Left ventricle myocardium inferior (tissue), 1 donor: ENCODE measurements around the gene TESMIN. TPM values are rescaled to one million over a fixed set of nuclear protein-coding genes. Genes with fewer than 3 reads are reported as not detected.

ENCODE experiments used
- DNase-seq: peaks from one replicate; pipeline ENCODE4 v3.0.0-alpha.2; 2020
- H3K27ac ChIP-seq: fragments of 200-600 bp; replicated peaks from 2 replicates; pipeline ENCODE4 v1.8.0; 2021
- H3K27me3 ChIP-seq: fragments of 200-600 bp; 2 replicates; pipeline ENCODE4 v1.8.0; 2021; ENCODE audit warnings: low read depth
- H3K36me3 ChIP-seq: fragments of 200-600 bp; 2 replicates; pipeline ENCODE4 v1.8.0; 2021
- H3K4me1 ChIP-seq: fragments of 200-600 bp; 2 replicates; pipeline ENCODE4 v1.8.0; 2021
- H3K4me3 ChIP-seq: fragments of 200-600 bp; 2 replicates; pipeline ENCODE4 v1.8.0; 2021; ENCODE audit warnings: mild to moderate bottlenecking, moderate library complexity
- H3K9me3 ChIP-seq: fragments of 200-600 bp; replicated peaks from 2 replicates; pipeline ENCODE4 v1.8.0; 2021
- intact Hi-C: fragments of 100-400 bp; cut with micrococcal nuclease; formaldehyde crosslinking; loops from one replicate; pipeline ENCODE4 v1.11.0; 2022
- long read RNA-seq: library from polyadenylated mRNA; unstranded; transcript quantifications from one replicate; pipeline ENCODE4 v2.0.0, GENCODE V29; 2021
- total RNA-seq: library from RNA; stranded (reverse); fragmentation: NEBNext Ultra II Directional; extraction: Animal tissue kit (Norgen Biotek cat#: 25700); gene quantifications from one replicate; pipeline ENCODE4 v1.2.1, GENCODE V29; 2021
- TF ChIP-seq, protein P1 (sequence below): fragments of 200-600 bp; IDR thresholded peaks from 2 replicates; pipeline ENCODE4 v1.8.0; 2021; ENCODE audit warnings: antibody characterized with exemption, mild to moderate bottlenecking, borderline replicate concordance
- donor health status: DM: no; HTN: yes; CAD: no; lungs with severe emphysema.

TESMIN gene, protein sequence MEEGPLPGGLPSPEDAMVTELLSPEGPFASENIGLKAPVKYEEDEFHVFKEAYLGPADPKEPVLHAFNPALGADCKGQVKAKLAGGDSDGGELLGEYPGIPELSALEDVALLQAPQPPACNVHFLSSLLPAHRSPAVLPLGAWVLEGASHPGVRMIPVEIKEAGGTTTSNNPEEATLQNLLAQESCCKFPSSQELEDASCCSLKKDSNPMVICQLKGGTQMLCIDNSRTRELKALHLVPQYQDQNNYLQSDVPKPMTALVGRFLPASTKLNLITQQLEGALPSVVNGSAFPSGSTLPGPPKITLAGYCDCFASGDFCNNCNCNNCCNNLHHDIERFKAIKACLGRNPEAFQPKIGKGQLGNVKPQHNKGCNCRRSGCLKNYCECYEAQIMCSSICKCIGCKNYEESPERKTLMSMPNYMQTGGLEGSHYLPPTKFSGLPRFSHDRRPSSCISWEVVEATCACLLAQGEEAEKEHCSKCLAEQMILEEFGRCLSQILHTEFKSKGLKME
- 0.52 TPM for total RNA-seq
- long read RNA-seq: 0 reads

DNA sequence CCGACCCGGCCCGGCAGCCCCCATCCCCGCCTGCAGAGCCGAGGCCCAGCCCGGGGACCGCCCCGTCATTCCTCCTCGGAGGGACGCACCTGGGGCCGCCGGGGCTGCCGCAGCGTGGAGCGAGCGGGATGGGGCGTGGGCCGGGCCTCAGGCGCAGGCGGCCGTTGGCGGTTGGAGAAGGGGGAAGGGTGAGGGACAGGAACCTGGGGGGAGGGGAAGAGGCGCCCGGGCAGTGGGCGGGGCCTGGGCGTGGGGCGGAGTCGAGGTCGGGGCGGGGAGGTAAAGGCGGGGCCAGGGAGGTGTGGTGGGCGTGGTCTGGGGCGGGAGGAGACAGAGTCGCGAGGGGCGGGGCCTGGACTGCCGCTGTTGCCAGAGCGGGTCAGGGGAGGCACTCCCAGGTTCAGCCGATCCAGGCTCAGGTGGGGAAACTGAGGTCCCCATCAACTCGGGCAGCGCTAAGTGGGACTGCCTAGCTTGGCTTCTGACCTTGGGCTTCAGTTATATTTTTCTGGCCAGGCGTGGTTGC lies at the start of gene TESMIN:
TESMIN (minus strand) TSS at position 190 of the 526 bp plus-strand sequence. CDS start 860 bp downstream, outside the sequence.
- intact Hi-C loops: no loop called here
- H3K27me3 ChIP-seq: no peaks in the 10 kb centered on the region
- H3K9me3 ChIP-seq: no peaks in the 10 kb centered on the region
- no peak within 1 kb of the TSS for H3K27ac ChIP-seq
- DNase-seq: peak; percentile 84
- TF ChIP-seq, protein P1, sequence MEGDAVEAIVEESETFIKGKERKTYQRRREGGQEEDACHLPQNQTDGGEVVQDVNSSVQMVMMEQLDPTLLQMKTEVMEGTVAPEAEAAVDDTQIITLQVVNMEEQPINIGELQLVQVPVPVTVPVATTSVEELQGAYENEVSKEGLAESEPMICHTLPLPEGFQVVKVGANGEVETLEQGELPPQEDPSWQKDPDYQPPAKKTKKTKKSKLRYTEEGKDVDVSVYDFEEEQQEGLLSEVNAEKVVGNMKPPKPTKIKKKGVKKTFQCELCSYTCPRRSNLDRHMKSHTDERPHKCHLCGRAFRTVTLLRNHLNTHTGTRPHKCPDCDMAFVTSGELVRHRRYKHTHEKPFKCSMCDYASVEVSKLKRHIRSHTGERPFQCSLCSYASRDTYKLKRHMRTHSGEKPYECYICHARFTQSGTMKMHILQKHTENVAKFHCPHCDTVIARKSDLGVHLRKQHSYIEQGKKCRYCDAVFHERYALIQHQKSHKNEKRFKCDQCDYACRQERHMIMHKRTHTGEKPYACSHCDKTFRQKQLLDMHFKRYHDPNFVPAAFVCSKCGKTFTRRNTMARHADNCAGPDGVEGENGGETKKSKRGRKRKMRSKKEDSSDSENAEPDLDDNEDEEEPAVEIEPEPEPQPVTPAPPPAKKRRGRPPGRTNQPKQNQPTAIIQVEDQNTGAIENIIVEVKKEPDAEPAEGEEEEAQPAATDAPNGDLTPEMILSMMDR: no peak
- peaks cover 29% of the 10 kb centered on the region for H3K4me1 ChIP-seq
- peak within 1 kb of the TSS; percentile 61 for H3K4me3 ChIP-seq
- H3K36me3 ChIP-seq: peaks cover 18% of the 10 kb centered on the region

- no peak for DNase-seq
- intact Hi-C loops: no loop called here
- TF ChIP-seq, protein P1: peak; percentile 60
- peaks cover 100% of the 10 kb centered on the region for H3K36me3 ChIP-seq
- no peaks in the 10 kb centered on the region for H3K9me3 ChIP-seq
- no peaks in the 10 kb centered on the region for H3K27me3 ChIP-seq
- peaks cover 13% of the 10 kb centered on the region for H3K4me1 ChIP-seq
- no peak overlapping the region for H3K27ac ChIP-seq
- no peak overlapping the region for H3K4me3 ChIP-seq
Observed at GRCh38 chr11:68798221-68798813, 47.0 kb upstream of the TESMIN start.

DNA sequence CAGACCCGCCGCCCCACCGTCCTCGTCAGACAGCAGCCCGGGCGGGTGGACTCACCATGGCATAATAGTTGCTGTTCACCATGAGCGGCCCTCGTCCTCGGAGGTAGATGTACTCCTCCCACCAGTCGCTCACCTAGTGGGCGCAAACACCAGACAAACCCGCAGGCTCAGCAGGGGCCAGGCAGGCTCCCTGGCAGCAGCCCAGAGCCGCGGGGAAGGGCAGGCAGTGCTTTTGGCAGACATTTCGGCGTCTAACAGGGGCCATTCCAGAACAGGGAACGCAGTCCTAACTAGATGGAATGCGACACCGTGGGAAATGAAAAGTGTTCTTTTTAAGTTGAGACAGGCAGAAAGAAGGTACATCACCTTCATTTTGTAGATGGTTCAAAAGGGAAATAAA lies 45.5 kb upstream of the TESMIN start:
- Histone ChIP-seq H3K9me3 (no peaks in the 10 kb centered on the region), H3K27me3 (no peaks in the 10 kb centered on the region), H3K4me1 (peaks cover 13% of the 10 kb centered on the region), H3K36me3 (peaks cover 100% of the 10 kb centered on the region), H3K4me3 (no peak overlapping the region), H3K27ac (peak overlapping the region; percentile 43)
- peak; percentile 58 for DNase-seq
- TF ChIP-seq, protein P1: no peak
- intact Hi-C loops: no loop called here

- TF ChIP-seq, protein P1: no peak
- H3K36me3 ChIP-seq: peaks cover 93% of the 10 kb centered on the region
- H3K4me1 ChIP-seq: peaks cover 11% of the 10 kb centered on the region
- no peak overlapping the region for H3K4me3 ChIP-seq
- H3K27me3 ChIP-seq: no peaks in the 10 kb centered on the region
- DNase-seq: no peak
- H3K9me3 ChIP-seq: no peaks in the 10 kb centered on the region
- peak overlapping the region; percentile 19 for H3K27ac ChIP-seq
- intact Hi-C loops: no loop called here
Observed at GRCh38 chr11:68792400-68792966, 41.2 kb upstream of the TESMIN start.

GRCh38 chr11:68784653-68785052 lies 33.3 kb upstream of the TESMIN start:
- intact Hi-C loops: no loop called here
- Histone ChIP-seq H3K9me3 (no peaks in the 10 kb centered on the region), H3K4me3 (no peak overlapping the region), H3K4me1 (peaks cover 47% of the 10 kb centered on the region), H3K27me3 (no peaks in the 10 kb centered on the region), H3K36me3 (peaks cover 86% of the 10 kb centered on the region), H3K27ac (no peak overlapping the region)
- TF ChIP-seq, protein P1: no peak
- DNase-seq: no peak
